Measurements from ENCODE around the gene AIFM3.

Gene AIFM3

GRCh38 chr22:20988573-20989322 is 21.7 kb downstream of the AIFM3 start:
- Histone ChIP-seq H3K27me3 (no peaks in the 10 kb centered on the region), H3K9me3 (no peaks in the 10 kb centered on the region), H3K36me3 (peaks cover 39% of the 10 kb centered on the region), H3K4me1 (no peaks in the 10 kb centered on the region), H3K4me3 (ENCODE audit: low read depth, low read length) (no peak overlapping the region)
- no peak for DNase-seq
- no peak for TF ChIP-seq CTCF (IDR thresholded peaks at IDR 0.05; ENCODE audit: low read depth, low read length)

- DNase-seq = no peak
- H3K4me3 ChIP-seq (ENCODE audit: low read depth, low read length) = no peak overlapping the region
- no peaks in the 10 kb centered on the region for H3K9me3 ChIP-seq
- TF ChIP-seq CTCF (IDR thresholded peaks at IDR 0.05; ENCODE audit: low read depth, low read length) = no peak
- no peaks in the 10 kb centered on the region for H3K27me3 ChIP-seq
- H3K36me3 ChIP-seq = peaks cover 41% of the 10 kb centered on the region
- no peaks in the 10 kb centered on the region for H3K4me1 ChIP-seq
Observed at GRCh38 chr22:20989323-20990138, 22.5 kb downstream of the AIFM3 start.

- TF ChIP-seq CTCF (IDR thresholded peaks at IDR 0.05; ENCODE audit: low read depth, low read length) = no peak
- Histone ChIP-seq H3K4me1 (no peaks in the 10 kb centered on the region), H3K36me3 (peaks cover 41% of the 10 kb centered on the region), H3K4me3 (ENCODE audit: low read depth, low read length) (no peak overlapping the region), H3K9me3 (no peaks in the 10 kb centered on the region), H3K27me3 (no peaks in the 10 kb centered on the region)
- DNase-seq = no peak
Observed at GRCh38 chr22:20990184-20991180, 23.4 kb downstream of the AIFM3 start.

- no peaks in the 10 kb centered on the region for H3K27me3 ChIP-seq
- DNase-seq = no peak
- H3K4me3 ChIP-seq (ENCODE audit: low read depth, low read length) = no peak overlapping the region
- no peaks in the 10 kb centered on the region for H3K9me3 ChIP-seq
- H3K36me3 ChIP-seq = peaks cover 46% of the 10 kb centered on the region
- H3K4me1 ChIP-seq = no peaks in the 10 kb centered on the region
- TF ChIP-seq CTCF (IDR thresholded peaks at IDR 0.05; ENCODE audit: low read depth, low read length) = no peak
Observed at GRCh38 chr22:20991252-20992055, 24.4 kb downstream of the AIFM3 start.

- Histone ChIP-seq H3K27me3 (no peaks in the 10 kb centered on the region), H3K36me3 (peaks cover 45% of the 10 kb centered on the region), H3K9me3 (no peaks in the 10 kb centered on the region), H3K4me3 (ENCODE audit: low read depth, low read length) (no peak overlapping the region), H3K4me1 (no peaks in the 10 kb centered on the region)
- TF ChIP-seq CTCF (IDR thresholded peaks at IDR 0.05; ENCODE audit: low read depth, low read length) = no peak
- DNase-seq = no peak
Observed at GRCh38 chr22:20992056-20992442, 25.0 kb downstream of the AIFM3 start.

Measured in BE2C (cell line).